ENCODE data around the gene FOXP4.

DNA sequence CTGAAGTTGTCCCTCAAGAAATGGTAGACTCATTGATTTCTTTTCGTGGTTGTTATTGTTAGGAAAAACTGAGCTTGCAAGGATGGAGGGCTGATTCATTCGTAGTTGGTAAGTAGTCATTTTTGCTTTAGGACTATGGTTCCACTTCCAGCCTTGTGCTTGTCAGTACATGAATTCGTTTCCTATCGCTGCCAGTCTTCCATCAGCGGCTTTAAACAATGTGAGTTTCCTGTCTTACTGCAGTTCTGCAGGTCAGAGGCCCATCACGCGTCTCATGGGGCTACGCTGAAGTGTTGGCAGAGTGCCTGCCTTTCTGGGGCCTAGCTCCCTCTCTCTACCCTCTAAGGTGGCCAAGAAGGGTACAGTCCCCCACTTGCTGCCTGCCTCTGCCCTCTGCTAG, 80.7 kb downstream of the FOXP4 start:
- no peak for TF ChIP-seq POLR2AphosphoS5 (IDR thresholded peaks at IDR 0.05; ENCODE audit: low read depth, low read length)
- no peak for TF ChIP-seq CTCF (IDR thresholded peaks at IDR 0.05)
- TF ChIP-seq GABPA (IDR thresholded peaks at IDR 0.05; ENCODE audit: low read depth) = no peak
- TF ChIP-seq EZH2phosphoT487 (IDR thresholded peaks at IDR 0.05; ENCODE audit: borderline replicate concordance, low read depth) = no peak
- no peak for TF ChIP-seq TCF12 (IDR thresholded peaks at IDR 0.05)
- TF ChIP-seq RFX5 (IDR thresholded peaks at IDR 0.05; ENCODE audit: low read length) = no peak
- TF ChIP-seq YY1 (IDR thresholded peaks at IDR 0.05; ENCODE audit: low read depth) = no peak
- TF ChIP-seq RAD21 (IDR thresholded peaks at IDR 0.05; ENCODE audit: low read length) = no peak
- TF ChIP-seq NFIC (IDR thresholded peaks at IDR 0.05; ENCODE audit: borderline replicate concordance) = no peak
- no peak for TF ChIP-seq TAF1 (IDR thresholded peaks at IDR 0.05; ENCODE audit: borderline replicate concordance, low read depth, low read length)
- TF ChIP-seq, protein P1, sequence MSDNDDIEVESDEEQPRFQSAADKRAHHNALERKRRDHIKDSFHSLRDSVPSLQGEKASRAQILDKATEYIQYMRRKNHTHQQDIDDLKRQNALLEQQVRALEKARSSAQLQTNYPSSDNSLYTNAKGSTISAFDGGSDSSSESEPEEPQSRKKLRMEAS (IDR thresholded peaks at IDR 0.05; ENCODE audit: low read depth) = no peak
- TF ChIP-seq EP300 (IDR thresholded peaks at IDR 0.05; ENCODE audit: borderline replicate concordance in 1 of 2, low read depth in 1 of 2, low read length in 1 of 2) = no peak
- TF ChIP-seq SIN3A (IDR thresholded peaks at IDR 0.05; ENCODE audit: borderline replicate concordance, low read depth, low read length) = no peak
- TF ChIP-seq, protein P2, sequence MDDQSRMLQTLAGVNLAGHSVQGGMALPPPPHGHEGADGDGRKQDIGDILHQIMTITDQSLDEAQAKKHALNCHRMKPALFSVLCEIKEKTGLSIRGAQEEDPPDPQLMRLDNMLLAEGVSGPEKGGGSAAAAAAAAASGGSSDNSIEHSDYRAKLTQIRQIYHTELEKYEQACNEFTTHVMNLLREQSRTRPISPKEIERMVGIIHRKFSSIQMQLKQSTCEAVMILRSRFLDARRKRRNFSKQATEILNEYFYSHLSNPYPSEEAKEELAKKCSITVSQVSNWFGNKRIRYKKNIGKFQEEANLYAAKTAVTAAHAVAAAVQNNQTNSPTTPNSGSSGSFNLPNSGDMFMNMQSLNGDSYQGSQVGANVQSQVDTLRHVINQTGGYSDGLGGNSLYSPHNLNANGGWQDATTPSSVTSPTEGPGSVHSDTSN (IDR thresholded peaks at IDR 0.05) = no peak
